ENCODE results near the gene KLRC1.
"Not testable (repeated sequence)": the region's sequence is repeated elsewhere in the genome, so short reads cannot be mapped to it uniquely, and the experiment has no call there.

KLRC1 gene

GRCh38 chr12:10422159-10422558 is 31.0 kb downstream of the KLRC1 start:
- DNase-seq (ENCODE audit: low spot score) = not testable (repeated sequence)

GRCh38 chr12:10420334-10420733 is 32.8 kb downstream of the KLRC1 start, which contains the start of gene KLRC3:
Gene KLRC3 (minus strand): TSS chr12:10420595. CDS start chr12:10420550, 45 bp downstream.
- not testable (repeated sequence) for DNase-seq (ENCODE audit: low spot score)

GRCh38 chr12:10409392-10409791 is 43.8 kb downstream of the KLRC1 start, which contains the start of gene KLRC4:
Gene KLRC4 (minus strand): TSS chr12:10409757. CDS start chr12:10409575, 182 bp downstream.
- DNase-seq (ENCODE audit: low spot score) = no peak

GRCh38 chr12:10408842-10409241 is 44.3 kb downstream of the KLRC1 start:
- no peak for DNase-seq (ENCODE audit: low spot score)

GRCh38 chr12:10406725-10407124 is 46.5 kb downstream of the KLRC1 start:
- no peak for DNase-seq (ENCODE audit: low spot score)

- DNase-seq (ENCODE audit: low spot score) = no peak
Observed at GRCh38 chr12:10405294-10405693, 47.9 kb downstream of the KLRC1 start.

GRCh38 chr12:10404798-10405197 is 48.4 kb downstream of the KLRC1 start:
- no peak for DNase-seq (ENCODE audit: low spot score)

- no peak for DNase-seq (ENCODE audit: low spot score)
Observed at GRCh38 chr12:10400829-10401228, 52.3 kb downstream of the KLRC1 start.

- no peak for DNase-seq (ENCODE audit: low spot score)
Observed at GRCh38 chr12:10398168-10398567, 55.0 kb downstream of the KLRC1 start.

- DNase-seq (ENCODE audit: low spot score) = no peak
Observed at GRCh38 chr12:10397296-10397695, 55.9 kb downstream of the KLRC1 start.

GRCh38 chr12:10396176-10396575 is 57.0 kb downstream of the KLRC1 start:
- DNase-seq (ENCODE audit: low spot score) = not testable (repeated sequence)

All from GM03348 (cell line).